Fibroblast of lung (primary cell): Measurements from ENCODE around the gene SLIT1.

Source experiments
- EZH2 ChIP-seq: IDR thresholded peaks from 2 replicates; pipeline ENCODE4 v1.5.1; 2012; ENCODE audit warnings: low read length, control low read depth, mild to moderate bottlenecking; ENCODE audit errors: missing control alignments
- TF ChIP-seq, protein P1 (sequence below), 2 donors: IDR thresholded peaks in 1 of 2; conservative IDR thresholded peaks in 1 of 2; 1 replicate in 1 of 2; 2 replicates in 1 of 2; pipeline ENCODE4 v1.5.1; 2011 to 2012; ENCODE audit warnings: low read length in 2 of 2, control low read depth in 1 of 2, inconsistent platforms in 1 of 2, low read depth in 1 of 2, mild to moderate bottlenecking in 1 of 2

DNA sequence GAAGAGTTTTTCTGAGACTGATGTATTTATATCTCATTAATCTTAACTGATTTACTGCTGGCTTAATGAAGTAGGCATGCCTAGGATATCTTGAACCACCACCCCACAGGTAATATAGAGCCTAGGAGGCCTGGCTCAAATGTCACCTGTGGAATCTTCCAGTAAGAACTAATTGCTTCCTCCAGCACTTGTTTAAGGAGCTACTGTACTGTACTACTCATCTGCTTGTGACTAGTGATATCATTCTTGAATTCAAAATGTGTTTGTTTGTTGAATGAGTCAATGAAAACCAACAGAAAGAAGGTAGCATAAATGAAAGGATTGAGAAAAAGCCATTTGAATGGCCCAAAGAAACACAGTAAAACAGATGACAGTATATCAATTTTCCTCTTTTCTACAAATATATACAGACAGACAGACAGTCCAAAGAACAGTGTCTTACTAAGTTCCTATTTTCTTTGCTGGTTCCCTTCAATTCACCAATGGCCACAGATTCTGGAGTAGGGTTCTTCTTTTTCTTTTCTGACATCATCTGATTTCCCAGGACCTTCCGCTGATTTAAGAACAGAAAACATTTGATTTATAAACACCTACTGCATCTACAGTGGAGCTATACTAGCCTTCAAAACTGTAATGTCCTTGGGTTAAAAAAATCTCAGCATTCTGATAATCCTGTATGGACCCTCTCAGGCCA, 43.7 kb upstream of the SLIT1 start:
- TF ChIP-seq, protein P1, sequence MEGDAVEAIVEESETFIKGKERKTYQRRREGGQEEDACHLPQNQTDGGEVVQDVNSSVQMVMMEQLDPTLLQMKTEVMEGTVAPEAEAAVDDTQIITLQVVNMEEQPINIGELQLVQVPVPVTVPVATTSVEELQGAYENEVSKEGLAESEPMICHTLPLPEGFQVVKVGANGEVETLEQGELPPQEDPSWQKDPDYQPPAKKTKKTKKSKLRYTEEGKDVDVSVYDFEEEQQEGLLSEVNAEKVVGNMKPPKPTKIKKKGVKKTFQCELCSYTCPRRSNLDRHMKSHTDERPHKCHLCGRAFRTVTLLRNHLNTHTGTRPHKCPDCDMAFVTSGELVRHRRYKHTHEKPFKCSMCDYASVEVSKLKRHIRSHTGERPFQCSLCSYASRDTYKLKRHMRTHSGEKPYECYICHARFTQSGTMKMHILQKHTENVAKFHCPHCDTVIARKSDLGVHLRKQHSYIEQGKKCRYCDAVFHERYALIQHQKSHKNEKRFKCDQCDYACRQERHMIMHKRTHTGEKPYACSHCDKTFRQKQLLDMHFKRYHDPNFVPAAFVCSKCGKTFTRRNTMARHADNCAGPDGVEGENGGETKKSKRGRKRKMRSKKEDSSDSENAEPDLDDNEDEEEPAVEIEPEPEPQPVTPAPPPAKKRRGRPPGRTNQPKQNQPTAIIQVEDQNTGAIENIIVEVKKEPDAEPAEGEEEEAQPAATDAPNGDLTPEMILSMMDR (conservative IDR thresholded peaks at IDR 0.05 in 1 of 2, IDR thresholded peaks at IDR 0.05 in 1 of 2; ENCODE audit: low read depth in 1 of 2, low read length in 2 of 2): no peak
- TF ChIP-seq EZH2: no peak
